Pancreas (tissue), 10 donors: ENCODE measurements around the gene CTSE. TPM values are rescaled to one million over a fixed set of nuclear protein-coding genes. Genes with fewer than 3 reads are reported as not detected.

ENCODE experiments used
- ATAC-seq, 4 donors: fragments of 200-7000 bp; cut with Tn5 transposase; one replicate each; pipeline versions ENCODE4 v1.8.0 to v1.9.1; 2020; ENCODE audit warnings: mild to moderate bottlenecking in 4 of 4, moderate library complexity in 4 of 4
- DNase-seq, 6 donors: peaks; one replicate each; pipeline ENCODE4 v3.0.0-alpha.2; 2020
- FAIRE-seq: peaks from 2 replicates; lab custom pipeline; 2012; peaks lifted over from hg19 to GRCh38; lab: Jason Lieb, UNC
- H3K27ac ChIP-seq, 4 donors: fragments of 200-600 bp; sonication (generic); 1 replicate in 3 of 4; 2 replicates in 1 of 4; pipeline versions ENCODE4 v1.5.0 to v1.8.0; 2020
- H3K27me3 ChIP-seq, 4 donors: fragments of 200-600 bp; one replicate each; pipeline ENCODE4 v1.8.0; 2021
- H3K36me3 ChIP-seq, 3 donors: fragments of 200-600 bp; sonication (generic) in 1 of 3; one replicate each; pipeline versions ENCODE4 v1.5.0 to v1.8.0; 2020 to 2021
- H3K4me1 ChIP-seq, 3 donors: fragments of 200-600 bp; one replicate each; pipeline ENCODE4 v1.8.0; 2021
- H3K4me3 ChIP-seq, 4 donors: fragments of 200-600 bp; sonication (generic) in 2 of 4; one replicate each; pipeline versions ENCODE4 v1.5.0 to v1.8.0; 2020 to 2021
- H3K9me3 ChIP-seq, 4 donors: fragments of 200-600 bp; one replicate each; pipeline ENCODE4 v1.8.0; 2021
- WGBS, 2 donors: extraction: QIAGEN DNeasy Blood & Tissue Kit; methylation state at CpG; one replicate each; pipeline ENCODE4 v1.1.7; 2013; 5-methylcytosine and 5-hydroxymethylcytosine counted together
- intact Hi-C, 3 donors: fragments of 100-400 bp; cut with DNase I; formaldehyde crosslinking; loops; one replicate each; pipeline versions ENCODE4 v1.11.1 to v1.14.2; 2022
- polyA plus RNA-seq, 2 donors: library from polyadenylated mRNA; stranded (reverse); fragments of 200-250 nt; gene quantifications; one replicate each; pipeline ENCODE4 v1.2.3, GENCODE V29; 2013
- total RNA-seq, 6 donors: library from RNA; stranded (reverse); fragmentation: NEBNext Ultra II Directional in 4 of 6; extraction: Animal tissue kit (Norgen Biotek cat#: 25700) in 4 of 6; gene quantifications; one replicate each; pipeline versions ENCODE4 v1.2.1 to v1.2.4, GENCODE V29; 2021 to 2023
- TF ChIP-seq, protein P1 (sequence below), 4 donors: fragments of 200-600 bp; sonication (generic) in 3 of 4; IDR thresholded peaks; one replicate each; pipeline versions ENCODE4 v1.5.0 to v1.8.0; 2021; ENCODE audit warnings: antibody characterized with exemption in 4 of 4
- donor health status: healthy with polysubstance abuse.
- donor health status: DM: no; HTN: no; CAD: no; lungs with moderate emphysema.
- donor health status: DM: no; HTN: no; CAD: no.
- donor health status: control.
- donor health status: control.
- donor health status: Bipolar disorder and iron deficiency.
- donor health status: DM: yes; HTN: yes; CAD: no.
- donor health status: DM: no; HTN: no; CAD: no.
- donor health status: DM: no; HTN: no; CAD: no.
- donor health status: DM: yes; HTN: yes; CAD: no.

Gene CTSE
- total and polyA plus RNA-seq, 8 donors = 0.51 to 42.4 (median 2.6) TPM

DNA sequence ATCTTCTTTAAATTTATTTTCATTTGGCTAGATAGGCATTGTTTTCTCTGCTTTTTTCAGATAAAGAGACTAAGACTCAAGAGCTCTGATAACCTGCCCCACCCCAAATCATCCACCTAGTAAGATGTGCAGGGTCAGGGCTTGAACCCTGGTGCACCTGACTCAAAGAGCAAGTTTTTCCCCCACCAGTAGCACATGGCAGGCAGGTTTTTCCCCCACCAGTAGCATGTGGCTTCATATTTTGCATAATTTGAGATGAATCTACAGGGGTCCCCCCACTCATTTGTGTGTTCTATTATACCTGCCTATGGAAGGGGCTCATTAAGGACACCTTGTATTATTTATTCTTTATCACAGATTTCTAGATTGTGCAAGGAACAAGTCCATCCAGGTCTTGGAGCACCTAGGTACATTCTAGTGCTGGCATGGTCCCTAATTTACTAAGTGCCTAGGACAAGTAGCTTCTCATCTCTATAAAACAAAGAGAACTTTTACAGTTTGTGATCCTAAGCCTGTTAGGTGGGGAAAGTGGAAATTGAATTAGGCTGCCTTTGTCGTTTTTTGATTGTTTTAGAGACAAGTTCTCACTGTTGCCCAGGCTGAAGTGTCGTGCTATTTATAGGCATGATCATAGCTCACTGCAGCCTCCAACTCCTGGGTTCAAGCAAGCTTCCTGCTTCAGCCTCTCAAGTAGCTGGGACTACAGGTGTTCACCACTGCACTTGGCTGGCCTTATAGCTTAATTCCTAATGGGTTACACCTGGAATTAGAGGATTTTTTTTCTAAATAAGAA is 13.2 kb upstream of the CTSE start:
- Histone ChIP-seq H3K36me3 (no peaks in the 10 kb centered on the region), H3K4me3 (no peak overlapping the region), H3K4me1 (no peaks in the 10 kb centered on the region), H3K27ac (no peak overlapping the region), H3K9me3 (no peaks in the 10 kb centered on the region), H3K27me3 (no peaks in the 10 kb centered on the region)
- ATAC-seq (no peak), DNase-seq (no peak), FAIRE-seq (no peak)
- TF ChIP-seq, protein P1, sequence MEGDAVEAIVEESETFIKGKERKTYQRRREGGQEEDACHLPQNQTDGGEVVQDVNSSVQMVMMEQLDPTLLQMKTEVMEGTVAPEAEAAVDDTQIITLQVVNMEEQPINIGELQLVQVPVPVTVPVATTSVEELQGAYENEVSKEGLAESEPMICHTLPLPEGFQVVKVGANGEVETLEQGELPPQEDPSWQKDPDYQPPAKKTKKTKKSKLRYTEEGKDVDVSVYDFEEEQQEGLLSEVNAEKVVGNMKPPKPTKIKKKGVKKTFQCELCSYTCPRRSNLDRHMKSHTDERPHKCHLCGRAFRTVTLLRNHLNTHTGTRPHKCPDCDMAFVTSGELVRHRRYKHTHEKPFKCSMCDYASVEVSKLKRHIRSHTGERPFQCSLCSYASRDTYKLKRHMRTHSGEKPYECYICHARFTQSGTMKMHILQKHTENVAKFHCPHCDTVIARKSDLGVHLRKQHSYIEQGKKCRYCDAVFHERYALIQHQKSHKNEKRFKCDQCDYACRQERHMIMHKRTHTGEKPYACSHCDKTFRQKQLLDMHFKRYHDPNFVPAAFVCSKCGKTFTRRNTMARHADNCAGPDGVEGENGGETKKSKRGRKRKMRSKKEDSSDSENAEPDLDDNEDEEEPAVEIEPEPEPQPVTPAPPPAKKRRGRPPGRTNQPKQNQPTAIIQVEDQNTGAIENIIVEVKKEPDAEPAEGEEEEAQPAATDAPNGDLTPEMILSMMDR (IDR thresholded peaks at IDR 0.05) = no peak
- intact Hi-C loops = loop anchor here in 1 of 3 donors (5.0 kb wide), 1 partner anchor 70 kb away; no protein-coding TSS in a partner anchor
- WGBS, 2 donors = 37 to 46% methylated on average over 2 of the region's 2 CpGs

GRCh38 chr1:206035027-206035426 is 11.3 kb upstream of the CTSE start:
- no peak overlapping the region for H3K27ac ChIP-seq
- intact Hi-C loops = loop anchor here in 1 of 3 donors (5.0 kb wide), 1 partner anchor 72 kb away; no protein-coding TSS in a partner anchor
- TF ChIP-seq, protein P1 (IDR thresholded peaks at IDR 0.05) = no peak
- ATAC-seq (peak in 2 of 4 donors; percentile 12 to 19), DNase-seq (no peak), FAIRE-seq (no peak)
- H3K36me3 ChIP-seq = no peaks in the 10 kb centered on the region
- H3K9me3 ChIP-seq = no peaks in the 10 kb centered on the region
- H3K27me3 ChIP-seq = no peaks in the 10 kb centered on the region
- no peaks in the 10 kb centered on the region for H3K4me1 ChIP-seq
- H3K4me3 ChIP-seq = no peak overlapping the region
- WGBS, 2 donors = 53 to 55% methylated on average over 5 of the region's 5 CpGs

- DNase-seq (no peak), ATAC-seq (no peak), FAIRE-seq (no peak)
- no peak overlapping the region for H3K27ac ChIP-seq
- H3K9me3 ChIP-seq = no peaks in the 10 kb centered on the region
- no peaks in the 10 kb centered on the region for H3K36me3 ChIP-seq
- no peak overlapping the region for H3K4me3 ChIP-seq
- WGBS, 2 donors = 67 to 78% methylated on average over 5 of the region's 5 CpGs
- H3K27me3 ChIP-seq = no peaks in the 10 kb centered on the region
- TF ChIP-seq, protein P1 (IDR thresholded peaks at IDR 0.05) = no peak
- intact Hi-C loops = no loop called here
- H3K4me1 ChIP-seq = no peaks in the 10 kb centered on the region
Observed at GRCh38 chr1:206032380-206033140, 8.9 kb upstream of the CTSE start.

DNA sequence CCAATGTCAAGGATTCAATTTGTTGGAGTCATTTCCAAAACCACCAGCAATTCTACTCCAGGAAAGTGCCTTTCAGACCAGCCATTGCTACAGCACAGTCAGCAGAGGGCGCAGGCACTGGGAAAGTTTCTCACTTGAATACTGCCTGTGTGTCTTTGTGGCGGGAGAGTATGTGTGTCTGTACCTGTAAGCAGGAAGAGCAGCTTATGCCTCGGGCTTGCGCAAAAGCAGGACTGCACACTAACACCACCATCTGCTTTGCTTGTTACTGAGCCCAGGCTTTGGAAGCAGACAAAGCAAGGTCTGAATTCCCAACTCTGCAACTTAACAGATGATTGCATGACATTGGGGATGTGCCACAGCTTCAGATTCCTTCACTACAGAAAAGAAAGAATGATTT is 7.0 kb upstream of the CTSE start:
- FAIRE-seq = no peak
- TF ChIP-seq, protein P1 (IDR thresholded peaks at IDR 0.05) = peak; percentile 52 to 69 (median 68)
- Histone ChIP-seq H3K36me3 (no peaks in the 10 kb centered on the region), H3K27ac (no peak overlapping the region), H3K9me3 (no peaks in the 10 kb centered on the region), H3K27me3 (no peaks in the 10 kb centered on the region), H3K4me3 (no peak overlapping the region), H3K4me1 (no peaks in the 10 kb centered on the region)
- 2 to 4% methylated on average over 4 of the region's 4 CpGs for WGBS, 2 donors
- peak; percentile 69 to 85 (median 75) for DNase-seq
- ATAC-seq = peak; percentile 91 to 98 (median 98)
- intact Hi-C loops = no loop called here
